Peyer's patch (tissue), 4 donors: Measurements from ENCODE around the gene NEDD9.

Experiments used
- CTCF ChIP-seq, 6 experiments: fragments of 450-650 bp in 4 of 6; fragments of 200-600 bp in 2 of 6; sonication (generic) in 1 of 6; IDR thresholded peaks; one replicate each; pipeline ENCODE4 v1.5.1; 2017 to 2019; ENCODE audit warnings: antibody characterized with exemption in 6 of 6, mild to moderate bottlenecking in 3 of 6, moderate library complexity in 1 of 6
- POLR2A ChIP-seq, 2 donors: fragments of 450-650 bp; IDR thresholded peaks; one replicate each; pipeline ENCODE4 v1.5.1; 2017; ENCODE audit warnings: antibody characterized with exemption in 2 of 2, mild to moderate bottlenecking in 2 of 2, moderate library complexity in 2 of 2

- TF ChIP-seq CTCF (IDR thresholded peaks at IDR 0.05) (no peak), POLR2A (IDR thresholded peaks at IDR 0.05) (no peak)
Observed at GRCh38 chr6:11263291-11263775, 30.9 kb upstream of the NEDD9 start.
